GM04504 (cell line): ENCODE results near the gene YPEL2.
"Not testable (repeated sequence)": the region's sequence is repeated elsewhere in the genome, so short reads cannot be mapped to it uniquely, and the experiment has no call there.

Experiments
- DNase-seq: peaks from one replicate; pipeline ENCODE4 v3.0.0-alpha.2; 2012; ENCODE audit warnings: low read depth

Gene YPEL2

DNA sequence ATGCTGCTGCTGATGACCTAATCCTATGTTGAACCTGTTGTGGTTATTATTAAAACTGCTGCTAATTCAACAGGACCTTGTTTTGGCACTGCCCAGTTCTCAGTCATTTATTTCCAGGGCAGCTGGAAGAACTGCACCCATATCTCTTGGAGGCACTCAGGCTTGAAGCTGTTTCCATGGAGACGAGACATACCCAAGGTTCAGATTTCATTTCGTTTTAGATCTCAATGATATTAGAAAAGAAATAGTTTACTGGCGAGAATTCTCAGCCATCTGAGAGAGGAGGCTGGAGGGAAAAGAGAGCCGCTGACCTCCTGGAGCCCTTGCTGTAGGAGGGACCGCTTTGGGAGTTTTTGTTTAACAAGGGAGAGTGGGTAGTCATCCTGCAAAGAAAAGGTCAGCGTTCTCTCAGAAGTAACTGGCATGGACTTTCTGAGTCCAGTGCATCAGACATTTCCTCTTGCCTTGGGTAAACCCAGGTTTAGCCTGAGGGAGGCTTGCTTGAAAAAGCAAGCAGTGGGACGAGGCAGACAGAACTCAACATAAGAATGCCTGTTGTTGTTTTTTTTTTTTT lies 75.4 kb downstream of the YPEL2 start:
- DNase-seq = no peak

DNA sequence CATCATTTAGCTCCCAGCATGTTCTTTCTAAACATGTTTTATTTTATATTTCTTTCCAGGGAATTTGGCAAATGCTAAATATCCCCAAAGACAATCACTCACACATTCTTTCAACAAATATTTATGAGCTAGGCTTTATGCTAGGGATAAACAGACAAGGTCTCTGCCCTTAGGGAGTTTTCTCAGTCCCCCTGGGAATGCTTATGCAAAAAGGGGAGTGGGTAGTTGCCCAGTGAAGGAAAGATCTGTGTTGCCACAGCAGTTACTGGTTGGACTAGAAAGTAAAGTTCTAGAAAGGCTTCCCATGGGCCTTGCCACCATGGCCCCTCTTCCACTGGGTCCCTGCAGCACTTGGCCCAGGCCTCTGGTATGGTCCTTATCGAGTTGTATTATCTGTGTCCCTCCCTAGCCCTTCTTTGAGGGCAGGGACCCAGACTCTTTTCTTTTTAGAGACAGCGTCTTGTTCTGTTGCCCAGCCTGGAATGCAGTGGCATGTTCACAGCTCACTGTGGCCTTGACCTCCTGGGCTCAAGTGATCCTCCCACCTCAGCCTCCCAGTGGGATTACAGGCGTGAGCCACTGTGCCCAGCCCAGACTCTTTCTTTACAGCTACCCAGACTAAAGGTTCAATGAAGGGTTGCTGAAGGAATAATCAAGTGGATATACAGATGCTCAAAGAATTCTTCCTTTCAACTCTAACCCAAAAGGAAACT lies 78.0 kb downstream of the YPEL2 start:
- no peak for DNase-seq

DNA sequence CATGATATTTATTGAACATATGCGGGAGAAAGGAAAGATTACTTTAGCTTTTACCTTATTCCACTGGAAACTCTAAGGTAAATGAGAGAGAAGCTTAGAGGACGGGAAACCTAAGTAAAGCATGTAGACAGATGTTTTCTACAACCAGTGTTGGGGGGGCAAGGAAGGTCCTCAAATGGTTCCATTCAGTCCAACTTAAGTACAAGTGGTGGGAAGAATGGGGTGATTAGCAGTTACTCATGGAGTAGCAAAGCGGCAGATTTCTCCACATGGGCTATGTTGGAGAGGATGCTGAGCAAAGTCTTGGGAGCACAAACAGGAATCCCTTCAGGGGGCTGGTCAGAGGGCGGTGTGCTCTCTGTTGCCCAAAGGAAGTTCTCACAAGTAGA lies 78.6 kb downstream of the YPEL2 start:
- no peak for DNase-seq

DNA sequence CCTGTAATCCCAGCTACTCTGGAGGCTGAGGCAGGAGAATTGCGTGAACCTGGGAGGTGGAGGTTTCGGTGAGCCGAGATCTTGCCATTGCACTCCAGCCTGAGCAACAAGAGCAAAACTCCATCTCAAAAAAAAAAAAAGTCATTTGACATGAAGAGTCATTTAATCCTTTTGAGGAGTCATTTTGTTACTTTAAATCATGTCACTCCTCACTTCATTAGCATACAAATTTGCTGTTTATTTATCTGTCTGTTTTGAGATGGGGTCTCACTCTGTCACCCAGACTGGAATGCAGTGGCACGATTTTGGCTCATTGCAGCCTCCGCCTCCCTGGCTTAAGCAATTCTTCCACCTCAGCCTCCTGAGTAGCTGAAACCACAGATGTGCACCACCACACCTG lies 81.0 kb downstream of the YPEL2 start:
- not testable (repeated sequence) for DNase-seq

DNA sequence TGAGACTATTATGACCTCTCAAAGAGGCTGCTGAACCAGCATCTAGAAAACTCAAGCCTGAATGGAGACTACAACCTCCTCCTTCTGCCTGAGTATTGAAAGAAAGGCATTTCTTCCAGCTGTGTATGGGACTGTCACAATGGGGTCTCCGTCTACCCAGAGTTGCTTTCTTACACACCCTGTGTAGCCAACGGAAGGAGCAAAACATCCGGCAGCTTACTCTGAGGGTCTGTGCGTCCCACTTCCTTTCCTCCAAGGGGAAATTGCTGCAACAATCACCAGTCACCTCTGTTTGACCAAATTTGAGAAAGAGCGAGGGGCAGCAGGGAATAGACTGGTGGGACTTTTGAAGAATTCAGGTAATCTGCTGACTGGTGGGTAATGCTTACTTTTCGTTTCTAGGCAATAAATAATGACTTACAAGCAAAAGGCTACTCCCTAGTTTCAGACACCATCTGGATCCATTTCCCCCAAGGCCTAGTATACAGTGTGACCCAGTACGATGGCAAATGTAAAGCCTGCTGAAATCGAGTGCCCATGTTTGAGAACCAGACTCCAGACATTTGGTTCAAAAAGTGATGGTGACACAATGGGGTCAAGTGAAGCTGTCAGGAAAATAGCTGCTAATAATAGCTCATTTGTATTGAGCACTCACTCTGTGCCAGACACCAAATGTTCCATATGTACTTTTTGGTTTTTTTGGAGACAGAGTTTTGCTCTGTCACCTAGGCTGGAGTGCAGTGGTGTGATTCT lies 81.7 kb downstream of the YPEL2 start:
- DNase-seq = no peak

DNA sequence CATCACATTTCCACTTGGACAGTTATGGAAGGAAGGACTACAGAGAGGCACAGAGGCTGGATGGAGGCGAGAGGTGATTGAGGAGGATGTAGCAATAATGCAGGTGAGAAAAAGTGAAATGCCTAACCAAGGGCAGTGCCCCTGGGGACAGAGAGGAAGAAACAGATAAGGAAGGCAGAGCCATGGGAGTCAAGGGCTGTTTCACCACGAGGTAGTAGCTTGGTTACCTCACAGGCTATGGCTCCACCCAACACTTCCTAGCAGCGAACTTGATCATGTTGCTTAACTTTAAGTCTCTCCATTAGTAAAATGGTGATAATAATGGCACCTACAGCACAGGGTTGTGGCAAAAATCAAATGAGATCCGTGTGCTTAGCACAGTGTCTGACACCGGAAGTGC lies 83.9 kb downstream of the YPEL2 start:
- DNase-seq = no peak

DNA sequence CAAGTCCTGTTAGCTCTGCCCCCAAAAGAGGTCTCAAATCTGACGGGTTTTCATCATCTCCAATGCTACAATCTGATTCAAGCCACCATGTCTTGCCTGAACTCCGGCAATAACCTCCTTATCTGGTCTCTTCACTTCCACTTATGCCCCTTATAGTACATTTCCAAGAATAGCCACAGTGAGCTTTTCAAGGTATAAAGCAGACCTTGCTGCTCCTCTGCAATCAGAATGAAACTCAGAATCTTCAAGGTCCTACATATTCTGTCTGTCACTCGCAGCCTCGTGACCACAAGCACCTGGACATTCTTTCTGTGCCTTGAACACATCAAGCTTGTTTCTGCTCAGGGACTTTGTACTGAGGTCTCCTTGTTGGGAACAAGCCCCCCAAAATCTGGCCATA lies 84.7 kb downstream of the YPEL2 start:
- no peak for DNase-seq

DNA sequence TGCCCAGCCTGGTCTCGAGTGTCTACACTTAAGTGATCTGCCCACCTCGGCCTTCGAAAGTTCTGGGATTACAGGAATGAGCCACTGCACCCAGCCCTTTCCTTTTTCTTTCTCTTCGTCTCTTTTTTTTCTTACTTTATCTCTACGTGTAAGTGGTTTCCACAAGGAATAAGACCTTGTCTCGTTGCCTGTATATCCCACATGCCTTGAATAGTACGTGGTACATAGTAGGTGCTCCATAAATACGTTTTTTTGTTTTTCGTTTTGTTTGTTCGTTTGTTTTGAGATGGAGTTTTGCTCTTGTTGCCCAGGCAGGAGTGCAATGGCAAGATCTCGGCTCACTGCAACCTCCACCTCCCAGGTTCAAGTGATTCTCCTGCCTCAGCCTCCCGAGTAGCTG lies 86.0 kb downstream of the YPEL2 start:
- no peak for DNase-seq

DNA sequence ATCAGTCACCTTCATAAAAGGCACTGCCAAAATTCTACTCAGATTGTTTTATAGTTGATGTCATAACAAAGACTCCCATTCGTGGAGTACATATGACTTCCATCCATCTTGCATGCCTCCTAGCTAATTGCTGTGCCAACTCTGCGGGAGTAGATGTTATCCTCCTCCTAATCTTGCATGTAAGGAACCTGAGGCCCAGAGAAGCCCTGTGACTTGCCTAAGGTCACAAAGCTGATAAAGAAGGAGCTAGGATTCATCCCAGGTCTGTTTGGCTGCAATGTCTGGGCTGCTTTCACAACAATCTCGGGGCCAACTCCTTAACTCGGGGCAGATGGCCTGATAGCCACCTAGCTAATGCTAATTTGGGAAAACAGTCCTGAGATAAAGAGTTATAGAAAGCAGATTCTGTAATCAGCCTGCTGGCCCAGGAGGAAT lies 87.3 kb downstream of the YPEL2 start:
- no peak for DNase-seq

DNA sequence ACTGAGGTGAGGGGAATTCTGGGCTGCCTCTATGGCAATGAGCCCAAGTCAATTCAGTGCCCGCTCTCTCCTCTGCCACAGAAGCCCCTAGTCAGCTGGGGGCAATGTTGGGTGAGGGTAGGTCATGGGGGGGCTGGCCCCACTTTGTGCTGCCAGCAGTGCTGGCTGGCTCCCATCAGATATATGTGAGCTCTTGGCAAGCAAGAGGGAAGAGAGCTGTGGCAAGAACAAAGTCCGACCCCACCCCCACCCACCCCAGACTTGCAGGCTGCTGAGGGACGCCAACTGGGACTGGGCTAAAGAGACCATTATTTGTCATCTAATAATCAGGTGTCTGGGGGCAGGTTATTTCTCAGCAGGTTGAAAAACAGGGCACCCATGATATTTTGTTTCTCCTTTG lies 89.4 kb downstream of the YPEL2 start:
- no peak for DNase-seq

DNA sequence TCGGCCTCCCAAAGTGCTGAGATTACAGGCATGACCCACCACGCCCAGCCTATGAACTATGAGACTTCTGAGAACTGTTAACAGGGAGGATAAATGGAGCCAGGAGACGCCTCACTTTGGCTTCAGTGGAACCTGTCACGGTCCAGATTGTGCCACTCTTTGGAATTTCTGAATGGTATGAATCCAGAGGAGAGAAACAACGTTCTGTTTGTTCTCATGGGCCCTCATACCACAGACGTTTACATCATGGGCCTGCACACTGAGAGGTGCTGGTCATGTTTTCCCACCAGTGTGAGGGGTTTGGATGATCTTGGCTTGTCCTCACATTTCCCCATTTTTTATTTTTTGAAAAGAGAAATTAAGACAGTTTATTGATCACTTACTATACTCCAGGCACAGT lies 90.3 kb downstream of the YPEL2 start:
- DNase-seq = no peak

DNA sequence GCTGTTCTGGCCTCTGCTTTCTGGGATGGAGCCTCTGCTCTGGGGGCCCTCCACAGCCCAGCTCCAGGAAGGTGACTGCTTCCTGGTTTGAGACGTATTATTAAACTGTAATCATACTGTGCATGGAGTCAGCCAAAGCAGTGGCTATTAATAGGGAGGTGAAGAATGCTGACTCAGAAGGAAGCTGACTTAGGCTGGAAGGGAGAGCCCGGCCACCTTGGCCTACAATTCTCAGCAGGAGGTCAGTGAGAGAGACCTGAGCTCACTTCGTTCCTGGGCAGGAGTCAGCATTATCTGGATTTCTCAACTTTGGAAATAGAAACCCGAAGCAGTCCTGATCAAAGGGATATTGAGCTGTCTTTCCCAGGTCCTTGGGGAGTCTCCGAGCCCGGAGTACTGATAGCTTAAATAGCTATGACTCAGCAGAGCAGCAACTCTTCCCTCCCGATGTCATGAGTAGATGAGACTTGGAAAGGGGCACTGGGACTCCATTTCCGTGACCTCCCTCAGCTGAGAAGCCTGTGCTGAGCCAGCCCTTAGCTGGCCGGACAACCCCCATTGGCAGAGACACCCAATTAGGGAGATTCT lies 91.8 kb downstream of the YPEL2 start:
- DNase-seq = peak; percentile 39

DNA sequence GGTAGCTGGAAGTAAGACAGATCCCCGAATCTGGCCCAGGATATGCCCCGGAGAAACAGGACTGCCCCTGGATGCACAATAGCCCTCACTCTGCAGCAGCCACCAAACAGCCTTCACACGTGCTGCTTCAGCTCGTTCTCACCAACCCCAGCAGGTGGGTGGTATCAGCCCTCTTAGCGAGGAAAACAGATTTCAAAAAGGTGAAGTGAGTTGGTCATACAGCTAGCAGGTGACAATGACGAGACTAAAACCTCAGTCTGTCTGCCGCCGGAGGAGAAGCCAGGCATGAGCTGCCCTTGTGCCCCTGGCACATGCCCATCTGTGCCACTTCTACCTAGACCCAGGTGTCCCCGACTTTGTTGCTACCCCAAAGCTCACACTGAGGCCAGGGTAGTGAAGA lies 92.4 kb downstream of the YPEL2 start:
- no peak for DNase-seq

DNA sequence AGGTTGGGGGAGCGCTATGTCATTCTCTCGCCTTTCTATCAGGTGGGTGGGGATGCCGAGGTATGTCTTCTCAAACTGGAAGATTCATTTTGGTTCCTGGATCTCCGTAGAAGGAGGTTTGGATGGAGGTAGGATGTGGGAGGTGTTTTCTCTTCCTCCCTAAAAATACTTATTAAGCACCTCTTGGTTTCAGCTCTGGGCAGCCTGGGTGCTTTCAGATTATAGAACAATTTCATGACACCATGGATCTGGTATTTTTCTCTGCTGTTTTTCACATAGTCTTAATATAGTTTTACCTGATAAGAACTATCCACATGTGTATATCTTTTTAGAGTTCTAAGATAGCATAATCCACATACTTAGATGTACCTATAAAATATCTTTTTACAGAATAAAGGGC lies 92.9 kb downstream of the YPEL2 start:
- DNase-seq = no peak

DNA sequence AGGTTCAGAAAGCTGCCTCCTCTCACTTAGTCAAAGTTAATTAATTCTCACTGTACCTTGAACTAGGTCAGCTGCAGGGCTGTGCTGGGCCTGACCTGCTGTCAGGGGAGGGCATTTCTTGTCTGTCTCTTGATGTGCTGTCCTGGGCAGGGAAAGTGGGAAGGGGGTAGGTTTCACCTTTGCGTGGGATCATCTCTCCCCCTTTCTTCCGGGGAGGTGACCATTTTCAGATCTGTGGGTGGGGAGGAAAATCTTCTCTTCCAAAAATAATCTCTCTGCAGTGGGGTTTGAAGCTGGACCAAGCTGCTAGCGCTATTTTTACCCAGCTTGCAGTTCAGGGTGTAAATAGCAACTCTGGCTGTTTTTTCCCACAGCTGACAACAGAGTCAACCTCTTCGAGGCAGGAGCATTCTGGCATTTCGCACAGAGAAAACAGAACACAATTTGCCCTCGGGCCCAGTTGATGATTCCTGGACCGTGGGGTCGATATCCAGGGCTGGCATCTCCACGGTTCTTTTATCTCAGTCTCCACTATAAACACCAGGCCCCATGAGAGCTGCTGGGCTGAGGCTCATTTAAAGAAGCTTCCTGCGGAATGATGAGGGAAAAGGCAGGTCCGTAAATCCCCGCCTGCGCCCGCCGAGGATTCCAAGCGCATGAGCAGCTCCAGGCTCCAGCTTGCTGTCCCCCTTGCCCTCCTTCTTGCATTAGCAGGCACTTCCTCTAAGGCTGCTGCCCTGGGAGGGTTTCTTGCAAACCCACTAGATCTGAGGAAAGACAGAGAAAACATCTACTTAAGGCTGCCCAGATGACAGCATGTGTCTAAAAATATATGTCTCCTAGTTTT lies 93.9 kb downstream of the YPEL2 start:
- no peak for DNase-seq

DNA sequence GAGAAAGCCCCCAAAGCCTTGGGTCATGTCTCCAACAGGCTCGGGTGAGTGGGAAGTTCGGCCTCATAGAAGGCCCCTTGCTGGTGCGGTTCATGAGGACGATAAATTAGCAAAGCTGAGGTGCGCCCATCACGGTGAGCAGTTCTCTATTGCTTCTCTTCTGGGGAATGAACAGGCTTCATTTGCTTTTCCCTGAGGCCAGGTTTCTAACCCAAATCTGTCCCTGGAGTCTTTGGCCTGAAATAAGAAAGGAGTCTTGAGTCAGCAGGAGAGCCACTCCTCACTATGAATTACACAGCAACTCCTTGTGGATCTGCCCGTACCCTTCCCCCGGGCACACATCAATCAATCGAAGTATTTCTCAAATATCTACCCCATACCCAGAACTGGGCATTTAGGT lies 94.6 kb downstream of the YPEL2 start:
- DNase-seq = no peak

DNA sequence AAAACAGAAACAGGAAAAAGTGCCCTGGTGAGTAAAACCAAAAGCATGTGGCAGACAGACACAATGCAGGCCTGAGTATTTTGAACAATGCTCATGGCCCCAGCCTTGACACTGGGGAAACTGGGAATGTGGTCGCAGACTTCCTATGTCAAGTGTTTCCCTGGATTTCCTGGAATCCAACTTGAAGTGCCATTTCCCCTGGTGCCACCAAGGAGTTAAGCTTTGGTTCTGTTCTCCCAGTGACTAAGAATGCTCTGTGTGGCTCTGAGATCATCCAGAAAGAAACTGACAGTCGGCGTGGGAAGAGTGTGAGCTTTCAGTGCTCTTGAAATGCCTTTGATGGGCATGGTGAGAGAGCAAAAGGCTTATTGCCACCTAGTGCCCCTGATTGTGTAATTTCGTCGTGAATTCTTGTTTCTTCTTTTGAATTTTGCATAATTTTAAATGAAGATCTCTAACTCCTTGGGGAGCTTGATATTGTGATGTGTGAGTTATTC lies 96.0 kb downstream of the YPEL2 start:
- no peak for DNase-seq

DNA sequence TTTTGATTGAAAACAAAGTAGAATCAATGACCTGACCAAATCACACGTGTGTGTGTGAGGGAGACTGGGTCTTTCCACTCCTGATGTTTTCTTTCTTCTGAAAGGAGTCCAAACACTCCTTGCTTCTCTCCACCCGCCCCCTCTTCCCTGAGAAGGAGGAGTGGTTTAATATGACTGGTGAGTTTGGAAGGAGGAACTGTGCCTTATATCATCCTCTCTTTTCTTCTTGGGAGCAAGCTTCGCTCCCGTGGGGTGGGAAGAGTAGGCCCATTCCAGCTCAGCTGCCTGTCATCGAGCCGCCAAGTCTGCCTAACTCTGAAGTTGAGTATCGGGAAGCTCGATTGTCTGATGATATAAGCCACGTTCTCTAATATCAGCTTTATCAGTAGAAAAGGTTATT lies 96.5 kb downstream of the YPEL2 start:
- no peak for DNase-seq

DNA sequence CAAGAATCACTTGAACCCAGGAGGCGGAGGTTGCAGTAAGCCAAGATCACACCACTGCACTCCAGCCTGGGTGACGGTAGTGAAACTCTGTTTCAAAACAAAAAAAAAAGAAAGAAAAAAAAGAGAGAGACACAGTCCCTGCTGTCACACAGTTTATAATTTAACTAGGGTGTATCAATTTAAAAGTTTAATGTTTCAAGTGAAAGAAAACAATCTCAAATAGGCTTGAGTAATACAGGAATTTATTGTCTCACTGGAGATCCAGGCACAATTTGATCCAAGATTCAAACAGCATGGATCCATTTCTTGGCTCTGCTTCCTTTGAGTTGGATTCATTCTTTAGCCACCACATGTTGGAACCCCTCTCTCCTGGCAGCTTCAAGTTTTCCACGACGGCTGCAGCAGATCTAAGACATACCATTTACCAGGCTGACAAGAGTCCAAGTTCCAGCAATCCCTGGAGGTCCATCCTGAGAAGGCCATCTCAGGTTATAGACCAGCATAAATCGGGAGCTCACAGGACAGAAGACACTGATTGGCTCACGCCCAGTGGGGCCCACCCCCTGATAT lies 97.5 kb downstream of the YPEL2 start:
- DNase-seq = no peak

DNA sequence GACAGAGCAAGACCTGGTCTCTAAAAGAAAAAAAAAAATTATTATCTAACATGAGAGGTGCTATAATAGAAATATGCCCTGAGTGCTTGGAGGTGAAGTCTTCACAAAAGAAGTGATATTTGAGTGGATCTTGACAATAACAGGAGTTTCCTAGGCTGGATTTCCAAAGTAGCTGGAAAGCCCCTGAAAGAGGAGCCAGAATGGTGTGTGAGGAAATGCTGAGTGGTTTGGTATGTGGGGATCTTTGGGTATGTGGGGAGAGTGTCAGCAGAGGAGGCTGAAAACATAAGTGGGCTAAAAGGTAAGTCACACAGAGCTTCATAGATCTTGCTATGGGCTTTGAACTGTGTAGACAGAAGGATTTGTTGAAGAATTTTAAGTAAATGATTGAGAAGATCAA lies 100.1 kb downstream of the YPEL2 start:
- no peak for DNase-seq

DNA sequence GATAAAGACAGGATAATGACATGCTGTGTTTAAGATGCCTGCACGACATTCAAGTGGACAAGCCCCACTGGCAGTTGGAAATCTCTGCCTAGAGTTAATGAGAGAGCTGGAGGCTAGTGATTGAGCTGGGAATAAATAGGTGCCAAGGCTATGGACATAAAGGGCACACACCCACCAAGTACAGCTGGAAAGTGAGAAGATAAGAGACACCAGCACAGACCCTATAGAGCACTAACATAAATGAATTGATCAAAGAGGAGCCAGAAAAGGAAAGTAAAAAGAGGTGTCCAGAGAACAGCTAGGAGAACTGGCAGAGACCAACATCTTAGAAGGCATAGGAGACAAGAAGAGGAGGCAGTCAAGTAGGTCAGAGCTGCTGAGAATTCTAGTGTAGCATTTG lies 101.2 kb downstream of the YPEL2 start:
- DNase-seq = no peak

DNA sequence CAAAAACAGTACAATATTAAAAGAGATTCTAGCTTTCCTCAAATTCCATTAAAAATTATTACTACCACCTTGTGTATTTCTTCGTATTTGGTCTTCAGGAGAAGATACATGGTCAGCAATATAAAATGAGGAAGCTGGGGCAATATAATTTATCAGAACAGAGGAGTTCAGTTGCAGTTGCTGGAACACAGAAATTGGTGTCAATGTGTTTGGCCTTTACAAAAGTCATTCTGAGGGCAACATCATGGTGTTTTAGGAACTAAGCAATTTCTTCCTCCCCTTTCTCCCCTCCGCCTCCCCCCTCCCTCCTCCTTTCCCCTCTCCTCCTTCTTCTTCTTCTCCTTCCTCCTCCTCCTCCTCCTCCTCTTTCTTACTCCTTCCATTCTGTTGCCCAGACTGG lies 102.1 kb downstream of the YPEL2 start:
- no peak for DNase-seq
